ENCODE data around the gene CISH.

GRCh38 chr3:50617096-50617791 is 5.7 kb upstream of the CISH start, which contains the start of gene MAPKAPK3:
- TF ChIP-seq POLR2A (IDR thresholded peaks at IDR 0.05; ENCODE audit: low read depth, low read length) (peak; percentile 41; the same call in 1 of the 2 replicates), POLR2AphosphoS5 (IDR thresholded peaks at IDR 0.05; ENCODE audit: low read depth, low read length) (no peak), TAF1 (IDR thresholded peaks at IDR 0.05; ENCODE audit: borderline replicate concordance, low read depth, low read length) (no peak)

Measured in GM12892 (cell line).